ENCODE measurements around the gene SCLT1.

The SCLT1 gene

GRCh38 chr4:128837198-128837597 is 256.1 kb downstream of the SCLT1 start:
- no peak overlapping the region for H3K4me3 ChIP-seq (ENCODE audit: low read depth, low read length)
- no peak for TF ChIP-seq CTCF (IDR thresholded peaks at IDR 0.05; ENCODE audit: low read depth, low read length)

GRCh38 chr4:128835498-128836222 is 257.7 kb downstream of the SCLT1 start:
- no peak for TF ChIP-seq CTCF (IDR thresholded peaks at IDR 0.05; ENCODE audit: low read depth, low read length)
- no peak overlapping the region for H3K4me3 ChIP-seq (ENCODE audit: low read depth, low read length)
